ENCODE results near the gene TNS3. TPM values are rescaled to one million over a fixed set of nuclear protein-coding genes. Genes with fewer than 3 reads are reported as not detected.

Gene TNS3
- total and polyA plus RNA-seq, 2 donors (not counting 1 experiment from before 2014, with no cell fraction given) = 11.4 to 77.5 TPM

GRCh38 chr7:47413526-47414341, 168.2 kb downstream of the TNS3 start:
- POLR2A ChIA-PET = no interaction called here
- DNase-seq = no peak
- no peak overlapping the region for H3K27ac Mint-ChIP-seq

More at GRCh38 chr7:47413526-47414341, 168.2 kb downstream of the TNS3 start:
- TF ChIP-seq EZH2 (IDR thresholded peaks at IDR 0.05; ENCODE audit: borderline replicate concordance, insufficient read depth, low read depth, low read length, poor library complexity, severe bottlenecking) (no peak), CTCF (IDR thresholded peaks at IDR 0.05) (no peak)
- CTCF ChIA-PET = no interaction called here
- Histone ChIP-seq H4K20me1 (ENCODE audit: control insufficient read depth, insufficient read depth, low read length, poor library complexity, severe bottlenecking) (no peaks in the 10 kb centered on the region), H3K4me2 (replicated peaks; ENCODE audit: low read depth, low read length, poor library complexity, severe bottlenecking) (no peak overlapping the region), H3K79me2 (ENCODE audit: control insufficient read depth, insufficient read depth, low read length) (no peaks in the 10 kb centered on the region), H3K36me3 (replicated peaks in 1 of 2; ENCODE audit: control extremely low read depth in 1 of 2, control insufficient read depth in 1 of 2, extremely low read depth in 1 of 2, insufficient read depth in 2 of 2, low read length in 1 of 2) (peaks cover 2 to 42% of the 10 kb centered on the region in 2 experiments), H3K9me3 (ENCODE audit: control extremely low read depth in 1 of 3, control insufficient read depth in 2 of 3, insufficient read depth in 1 of 3, low read length in 2 of 3) (no peaks in the 10 kb centered on the region), H3K9ac (ENCODE audit: low read length) (no peak overlapping the region), H3K27ac (ENCODE audit: low read length in 2 of 2) (no peak overlapping the region), H3K4me3 (ENCODE audit: control extremely low read depth in 1 of 5, extremely low read depth in 1 of 5, insufficient read depth in 1 of 5, low read depth in 2 of 5, low read length in 4 of 5) (no peak overlapping the region), H3K27me3 (replicated peaks in 1 of 4; ENCODE audit: control extremely low read depth in 1 of 4, control insufficient read depth in 3 of 4, insufficient read depth in 4 of 4, low read length in 3 of 4) (no peaks in the 10 kb centered on the region), H2AFZ (ENCODE audit: insufficient read depth, low read depth, low read length, poor library complexity, severe bottlenecking) (no peak overlapping the region), H3K4me1 (ENCODE audit: control insufficient read depth in 2 of 2, insufficient read depth in 2 of 2, low read length in 2 of 2) (no peaks in the 10 kb centered on the region)
- Mint-ChIP-seq H3K4me3 (no peak overlapping the region), H3K9me3 (ENCODE audit: insufficient read depth) (no peaks in the 10 kb centered on the region), H3K4me1 (no peaks in the 10 kb centered on the region), H3K27me3 (no peaks in the 10 kb centered on the region)
- WGBS (ENCODE audit: insufficient coverage) = 95% methylated on average over 17 of the region's 17 CpGs
- ATAC-seq (ENCODE audit: low read depth) = no peak
- intact Hi-C loops (cut with micrococcal nuclease) = no loop called here

All from B cell (primary cell).